Measurements from ENCODE around the gene NSRP1. TPM values are rescaled to one million over a fixed set of nuclear protein-coding genes. Genes with fewer than 3 reads are reported as not detected.
A peak's percentile ranks its signal among the peaks of the same experiment; 100 is the strongest.

Gene NSRP1
- total and polyA plus RNA-seq, 2 of the 13 experiments (the other 11 are each of a cell fraction or from before 2014, with no cell fraction given) = 7.0 to 14.3 TPM

DNA sequence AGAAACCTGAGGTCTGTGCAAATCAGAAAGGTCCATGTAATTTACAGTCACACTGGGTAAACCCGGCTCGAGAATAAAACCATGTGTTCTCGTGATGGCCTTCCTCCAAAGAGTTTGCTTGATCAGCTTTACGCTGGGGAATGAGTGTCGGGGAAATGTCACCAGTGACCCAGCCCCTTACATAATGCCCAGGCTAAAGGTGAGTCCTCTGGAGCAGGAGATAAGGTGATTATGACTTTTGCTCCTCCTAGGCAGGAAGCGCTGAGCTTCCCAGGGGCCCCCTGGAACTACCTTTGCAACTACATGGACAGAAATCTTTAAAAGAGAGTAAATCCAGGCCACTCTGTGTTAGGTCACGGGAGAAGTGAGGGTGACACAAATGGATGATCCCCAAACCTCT lies 103.2 kb downstream of the NSRP1 start (continued):
- TF ChIP-seq, protein P1, sequence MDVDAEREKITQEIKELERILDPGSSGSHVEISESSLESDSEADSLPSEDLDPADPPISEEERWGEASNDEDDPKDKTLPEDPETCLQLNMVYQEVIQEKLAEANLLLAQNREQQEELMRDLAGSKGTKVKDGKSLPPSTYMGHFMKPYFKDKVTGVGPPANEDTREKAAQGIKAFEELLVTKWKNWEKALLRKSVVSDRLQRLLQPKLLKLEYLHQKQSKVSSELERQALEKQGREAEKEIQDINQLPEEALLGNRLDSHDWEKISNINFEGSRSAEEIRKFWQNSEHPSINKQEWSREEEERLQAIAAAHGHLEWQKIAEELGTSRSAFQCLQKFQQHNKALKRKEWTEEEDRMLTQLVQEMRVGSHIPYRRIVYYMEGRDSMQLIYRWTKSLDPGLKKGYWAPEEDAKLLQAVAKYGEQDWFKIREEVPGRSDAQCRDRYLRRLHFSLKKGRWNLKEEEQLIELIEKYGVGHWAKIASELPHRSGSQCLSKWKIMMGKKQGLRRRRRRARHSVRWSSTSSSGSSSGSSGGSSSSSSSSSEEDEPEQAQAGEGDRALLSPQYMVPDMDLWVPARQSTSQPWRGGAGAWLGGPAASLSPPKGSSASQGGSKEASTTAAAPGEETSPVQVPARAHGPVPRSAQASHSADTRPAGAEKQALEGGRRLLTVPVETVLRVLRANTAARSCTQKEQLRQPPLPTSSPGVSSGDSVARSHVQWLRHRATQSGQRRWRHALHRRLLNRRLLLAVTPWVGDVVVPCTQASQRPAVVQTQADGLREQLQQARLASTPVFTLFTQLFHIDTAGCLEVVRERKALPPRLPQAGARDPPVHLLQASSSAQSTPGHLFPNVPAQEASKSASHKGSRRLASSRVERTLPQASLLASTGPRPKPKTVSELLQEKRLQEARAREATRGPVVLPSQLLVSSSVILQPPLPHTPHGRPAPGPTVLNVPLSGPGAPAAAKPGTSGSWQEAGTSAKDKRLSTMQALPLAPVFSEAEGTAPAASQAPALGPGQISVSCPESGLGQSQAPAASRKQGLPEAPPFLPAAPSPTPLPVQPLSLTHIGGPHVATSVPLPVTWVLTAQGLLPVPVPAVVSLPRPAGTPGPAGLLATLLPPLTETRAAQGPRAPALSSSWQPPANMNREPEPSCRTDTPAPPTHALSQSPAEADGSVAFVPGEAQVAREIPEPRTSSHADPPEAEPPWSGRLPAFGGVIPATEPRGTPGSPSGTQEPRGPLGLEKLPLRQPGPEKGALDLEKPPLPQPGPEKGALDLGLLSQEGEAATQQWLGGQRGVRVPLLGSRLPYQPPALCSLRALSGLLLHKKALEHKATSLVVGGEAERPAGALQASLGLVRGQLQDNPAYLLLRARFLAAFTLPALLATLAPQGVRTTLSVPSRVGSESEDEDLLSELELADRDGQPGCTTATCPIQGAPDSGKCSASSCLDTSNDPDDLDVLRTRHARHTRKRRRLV (CRISPR knock-in tag; IDR thresholded peaks at IDR 0.05) = no peak
- no peak for TF ChIP-seq ZNF329 (CRISPR knock-in tag; IDR thresholded peaks at IDR 0.05; ENCODE audit: low read depth)
- no peak for TF ChIP-seq ARNTL (CRISPR knock-in tag; IDR thresholded peaks at IDR 0.05)
- TF ChIP-seq, protein P2, sequence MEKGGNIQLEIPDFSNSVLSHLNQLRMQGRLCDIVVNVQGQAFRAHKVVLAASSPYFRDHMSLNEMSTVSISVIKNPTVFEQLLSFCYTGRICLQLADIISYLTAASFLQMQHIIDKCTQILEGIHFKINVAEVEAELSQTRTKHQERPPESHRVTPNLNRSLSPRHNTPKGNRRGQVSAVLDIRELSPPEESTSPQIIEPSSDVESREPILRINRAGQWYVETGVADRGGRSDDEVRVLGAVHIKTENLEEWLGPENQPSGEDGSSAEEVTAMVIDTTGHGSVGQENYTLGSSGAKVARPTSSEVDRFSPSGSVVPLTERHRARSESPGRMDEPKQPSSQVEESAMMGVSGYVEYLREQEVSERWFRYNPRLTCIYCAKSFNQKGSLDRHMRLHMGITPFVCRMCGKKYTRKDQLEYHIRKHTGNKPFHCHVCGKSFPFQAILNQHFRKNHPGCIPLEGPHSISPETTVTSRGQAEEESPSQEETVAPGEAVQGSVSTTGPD (CRISPR knock-in tag; IDR thresholded peaks at IDR 0.05) = no peak
- TF ChIP-seq, protein P3, sequence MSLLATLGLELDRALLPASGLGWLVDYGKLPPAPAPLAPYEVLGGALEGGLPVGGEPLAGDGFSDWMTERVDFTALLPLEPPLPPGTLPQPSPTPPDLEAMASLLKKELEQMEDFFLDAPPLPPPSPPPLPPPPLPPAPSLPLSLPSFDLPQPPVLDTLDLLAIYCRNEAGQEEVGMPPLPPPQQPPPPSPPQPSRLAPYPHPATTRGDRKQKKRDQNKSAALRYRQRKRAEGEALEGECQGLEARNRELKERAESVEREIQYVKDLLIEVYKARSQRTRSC (CRISPR knock-in tag; IDR thresholded peaks at IDR 0.05; ENCODE audit: low read depth) = no peak
- TF ChIP-seq ZNF124 (CRISPR knock-in tag; IDR thresholded peaks at IDR 0.05) = no peak
- no peak for TF ChIP-seq BRD4 (CRISPR knock-in tag; IDR thresholded peaks at IDR 0.05)
- no peak for TF ChIP-seq GFI1 (CRISPR knock-in tag; IDR thresholded peaks at IDR 0.05; ENCODE audit: borderline replicate concordance)
- TF ChIP-seq, protein P4, sequence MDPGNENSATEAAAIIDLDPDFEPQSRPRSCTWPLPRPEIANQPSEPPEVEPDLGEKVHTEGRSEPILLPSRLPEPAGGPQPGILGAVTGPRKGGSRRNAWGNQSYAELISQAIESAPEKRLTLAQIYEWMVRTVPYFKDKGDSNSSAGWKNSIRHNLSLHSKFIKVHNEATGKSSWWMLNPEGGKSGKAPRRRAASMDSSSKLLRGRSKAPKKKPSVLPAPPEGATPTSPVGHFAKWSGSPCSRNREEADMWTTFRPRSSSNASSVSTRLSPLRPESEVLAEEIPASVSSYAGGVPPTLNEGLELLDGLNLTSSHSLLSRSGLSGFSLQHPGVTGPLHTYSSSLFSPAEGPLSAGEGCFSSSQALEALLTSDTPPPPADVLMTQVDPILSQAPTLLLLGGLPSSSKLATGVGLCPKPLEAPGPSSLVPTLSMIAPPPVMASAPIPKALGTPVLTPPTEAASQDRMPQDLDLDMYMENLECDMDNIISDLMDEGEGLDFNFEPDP (CRISPR knock-in tag; conservative IDR thresholded peaks at IDR 0.05) = no peak
- TF ChIP-seq, protein P5, sequence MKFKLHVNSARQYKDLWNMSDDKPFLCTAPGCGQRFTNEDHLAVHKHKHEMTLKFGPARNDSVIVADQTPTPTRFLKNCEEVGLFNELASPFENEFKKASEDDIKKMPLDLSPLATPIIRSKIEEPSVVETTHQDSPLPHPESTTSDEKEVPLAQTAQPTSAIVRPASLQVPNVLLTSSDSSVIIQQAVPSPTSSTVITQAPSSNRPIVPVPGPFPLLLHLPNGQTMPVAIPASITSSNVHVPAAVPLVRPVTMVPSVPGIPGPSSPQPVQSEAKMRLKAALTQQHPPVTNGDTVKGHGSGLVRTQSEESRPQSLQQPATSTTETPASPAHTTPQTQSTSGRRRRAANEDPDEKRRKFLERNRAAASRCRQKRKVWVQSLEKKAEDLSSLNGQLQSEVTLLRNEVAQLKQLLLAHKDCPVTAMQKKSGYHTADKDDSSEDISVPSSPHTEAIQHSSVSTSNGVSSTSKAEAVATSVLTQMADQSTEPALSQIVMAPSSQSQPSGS (CRISPR knock-in tag; IDR thresholded peaks at IDR 0.05) = no peak
- TF ChIP-seq SALL1 (CRISPR knock-in tag; IDR thresholded peaks at IDR 0.05) = peak; percentile 68; the same call in 1 of the 2 replicates
- TF ChIP-seq ZNF292 (CRISPR knock-in tag; IDR thresholded peaks at IDR 0.05; ENCODE audit: borderline replicate concordance, low read depth) = no peak
- no peak for TF ChIP-seq TOPORS (CRISPR knock-in tag; IDR thresholded peaks at IDR 0.05)
- TF ChIP-seq PLRG1 (conservative IDR thresholded peaks at IDR 0.05) = no peak
- TF ChIP-seq KMT2B (CRISPR knock-in tag; IDR thresholded peaks at IDR 0.05) = no peak
- TF ChIP-seq TEAD2 (CRISPR knock-in tag; IDR thresholded peaks at IDR 0.05) = no peak
- no peak for TF ChIP-seq SATB2 (CRISPR knock-in tag; IDR thresholded peaks at IDR 0.05)
- no peak for TF ChIP-seq ZNF431 (CRISPR knock-in tag; IDR thresholded peaks at IDR 0.05; ENCODE audit: borderline replicate concordance, low read depth)
- TF ChIP-seq, protein P6, sequence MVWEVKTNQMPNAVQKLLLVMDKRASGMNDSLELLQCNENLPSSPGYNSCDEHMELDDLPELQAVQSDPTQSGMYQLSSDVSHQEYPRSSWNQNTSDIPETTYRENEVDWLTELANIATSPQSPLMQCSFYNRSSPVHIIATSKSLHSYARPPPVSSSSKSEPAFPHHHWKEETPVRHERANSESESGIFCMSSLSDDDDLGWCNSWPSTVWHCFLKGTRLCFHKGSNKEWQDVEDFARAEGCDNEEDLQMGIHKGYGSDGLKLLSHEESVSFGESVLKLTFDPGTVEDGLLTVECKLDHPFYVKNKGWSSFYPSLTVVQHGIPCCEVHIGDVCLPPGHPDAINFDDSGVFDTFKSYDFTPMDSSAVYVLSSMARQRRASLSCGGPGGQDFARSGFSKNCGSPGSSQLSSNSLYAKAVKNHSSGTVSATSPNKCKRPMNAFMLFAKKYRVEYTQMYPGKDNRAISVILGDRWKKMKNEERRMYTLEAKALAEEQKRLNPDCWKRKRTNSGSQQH (CRISPR knock-in tag; IDR thresholded peaks at IDR 0.05; ENCODE audit: low read depth) = no peak
- TF ChIP-seq MYC (CRISPR knock-in tag; IDR thresholded peaks at IDR 0.05; ENCODE audit: borderline replicate concordance) = no peak

Measured in HepG2 (cell line).